OCI-LY1 (cell line): Measurements from ENCODE around the gene ZFP28.

ENCODE experiments used
- EZH2 ChIP-seq: fragments of 200-600 bp; sonication (generic), shearing (Covaris generic); IDR thresholded peaks from 2 replicates; pipeline ENCODE4 v1.8.0; 2017; ENCODE audit warnings: borderline replicate concordance, mixed run types, mild to moderate bottlenecking, antibody characterized with exemption, low read length, moderate library complexity, mixed read lengths
- TF ChIP-seq, protein P1 (sequence below): fragments of 200-600 bp; sonication (generic), shearing (Covaris generic); IDR thresholded peaks from 2 replicates; pipeline ENCODE4 v1.5.1; 2017; ENCODE audit warnings: mild to moderate bottlenecking, antibody characterized with exemption, low read length, moderate library complexity, mixed read lengths

DNA sequence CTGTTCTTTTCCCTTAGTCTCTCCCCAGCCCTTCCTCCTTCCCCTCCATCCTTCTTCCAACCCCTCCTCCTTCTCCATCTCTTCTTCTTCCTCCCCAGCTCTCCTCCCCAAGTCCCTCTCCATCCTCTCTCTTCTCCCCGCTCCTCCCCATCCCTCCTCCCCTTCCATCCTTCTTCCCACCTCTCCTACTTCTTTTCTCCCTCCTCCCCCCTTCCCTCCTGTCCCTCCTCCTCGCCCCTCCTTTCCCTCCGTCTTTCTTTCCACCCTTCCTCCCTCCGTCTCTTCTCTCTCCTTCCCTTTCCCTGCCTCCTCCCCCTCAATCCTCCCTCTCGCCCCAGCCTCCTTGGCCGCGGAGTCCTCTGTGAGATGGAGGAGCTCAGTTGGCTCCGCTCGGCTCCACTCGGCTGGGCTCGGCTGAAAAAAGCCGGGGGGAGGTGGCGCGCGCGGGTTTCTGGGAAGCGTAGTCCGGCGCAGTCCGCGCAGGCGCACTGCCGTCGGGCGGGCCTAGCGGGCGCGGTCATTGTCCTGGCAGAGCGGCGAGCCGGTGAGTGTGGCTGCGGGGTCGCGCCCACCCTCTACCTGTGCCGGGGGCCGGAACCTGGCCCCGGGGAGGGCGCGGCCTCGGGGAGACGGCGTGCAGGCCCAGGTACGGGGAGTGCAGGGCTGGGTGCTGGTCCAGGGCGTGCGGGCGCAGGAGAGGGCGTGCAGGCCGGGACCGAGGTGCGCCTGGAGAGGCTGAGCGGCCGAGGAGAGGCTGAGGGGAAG lies 56.2 kb downstream of the ZFP28 start, which contains the start of gene ZNF71:
- TF ChIP-seq, protein P1, sequence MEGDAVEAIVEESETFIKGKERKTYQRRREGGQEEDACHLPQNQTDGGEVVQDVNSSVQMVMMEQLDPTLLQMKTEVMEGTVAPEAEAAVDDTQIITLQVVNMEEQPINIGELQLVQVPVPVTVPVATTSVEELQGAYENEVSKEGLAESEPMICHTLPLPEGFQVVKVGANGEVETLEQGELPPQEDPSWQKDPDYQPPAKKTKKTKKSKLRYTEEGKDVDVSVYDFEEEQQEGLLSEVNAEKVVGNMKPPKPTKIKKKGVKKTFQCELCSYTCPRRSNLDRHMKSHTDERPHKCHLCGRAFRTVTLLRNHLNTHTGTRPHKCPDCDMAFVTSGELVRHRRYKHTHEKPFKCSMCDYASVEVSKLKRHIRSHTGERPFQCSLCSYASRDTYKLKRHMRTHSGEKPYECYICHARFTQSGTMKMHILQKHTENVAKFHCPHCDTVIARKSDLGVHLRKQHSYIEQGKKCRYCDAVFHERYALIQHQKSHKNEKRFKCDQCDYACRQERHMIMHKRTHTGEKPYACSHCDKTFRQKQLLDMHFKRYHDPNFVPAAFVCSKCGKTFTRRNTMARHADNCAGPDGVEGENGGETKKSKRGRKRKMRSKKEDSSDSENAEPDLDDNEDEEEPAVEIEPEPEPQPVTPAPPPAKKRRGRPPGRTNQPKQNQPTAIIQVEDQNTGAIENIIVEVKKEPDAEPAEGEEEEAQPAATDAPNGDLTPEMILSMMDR, result no peak
- TF ChIP-seq EZH2, result no peak
